GM19099 (cell line): ENCODE measurements around the gene PFDN1.

Experiments
- POLR2A ChIP-seq: IDR thresholded peaks from 3 replicates; pipeline ENCODE4 v1.6.1; 2011; ENCODE audit warnings: low read depth; ENCODE audit not compliant: insufficient read length; ENCODE audit errors: extremely low read depth

The PFDN1 gene

GRCh38 chr5:140228364-140228837 is 74.5 kb downstream of the PFDN1 start:
- no peak for TF ChIP-seq POLR2A

GRCh38 chr5:140227046-140227445 is 75.9 kb downstream of the PFDN1 start:
- TF ChIP-seq POLR2A, result no peak

- TF ChIP-seq POLR2A, result no peak
These were observed 77.5 kb downstream of the PFDN1 start for GRCh38 chr5:140225396-140225795.

- TF ChIP-seq POLR2A, result no peak
These were observed 78.2 kb downstream of the PFDN1 start for GRCh38 chr5:140224658-140225057.

GRCh38 chr5:140223567-140223966 is 79.3 kb downstream of the PFDN1 start:
- TF ChIP-seq POLR2A, result no peak

GRCh38 chr5:140222416-140222815 is 80.5 kb downstream of the PFDN1 start:
- no peak for TF ChIP-seq POLR2A

GRCh38 chr5:140221697-140222223 is 81.1 kb downstream of the PFDN1 start:
- no peak for TF ChIP-seq POLR2A

- TF ChIP-seq POLR2A, result no peak
These were observed 82.2 kb downstream of the PFDN1 start for GRCh38 chr5:140220698-140221064.

GRCh38 chr5:140220032-140220697 is 82.7 kb downstream of the PFDN1 start:
- no peak for TF ChIP-seq POLR2A

- TF ChIP-seq POLR2A, result no peak
These were observed 83.6 kb downstream of the PFDN1 start for GRCh38 chr5:140219068-140219991.

GRCh38 chr5:140217299-140218026 is 85.4 kb downstream of the PFDN1 start:
- TF ChIP-seq POLR2A, result no peak

GRCh38 chr5:140216478-140217074 is 86.3 kb downstream of the PFDN1 start:
- TF ChIP-seq POLR2A, result no peak

GRCh38 chr5:140215276-140215675 is 87.6 kb downstream of the PFDN1 start:
- no peak for TF ChIP-seq POLR2A

GRCh38 chr5:140214831-140215230 is 88.1 kb downstream of the PFDN1 start:
- TF ChIP-seq POLR2A, result no peak
